GM19397 (cell line): ENCODE measurements around the gene PRKAG2.

ENCODE experiments used
- ATAC-seq: cut with Tn5 transposase; IDR thresholded peaks from one replicate; pipeline ENCODE4 v1.9.1; 2021; ENCODE audit warnings: mild to moderate bottlenecking, moderate library complexity; ENCODE audit not compliant: unreplicated experiment

PRKAG2 gene

GRCh38 chr7:151821226-151821625 is 55.7 kb downstream of the PRKAG2 start:
- no peak for ATAC-seq

- ATAC-seq, result no peak
Measured at GRCh38 chr7:151820491-151821105, 56.3 kb downstream of the PRKAG2 start.

- no peak for ATAC-seq
Measured at GRCh38 chr7:151819866-151820265, 57.0 kb downstream of the PRKAG2 start.

GRCh38 chr7:151818674-151819519 is 58.0 kb downstream of the PRKAG2 start:
- no peak for ATAC-seq

- no peak for ATAC-seq
Measured at GRCh38 chr7:151817981-151818673, 58.8 kb downstream of the PRKAG2 start.

GRCh38 chr7:151817315-151817690 is 59.6 kb downstream of the PRKAG2 start:
- ATAC-seq, result no peak

GRCh38 chr7:151816562-151817314 is 60.2 kb downstream of the PRKAG2 start:
- ATAC-seq, result no peak

GRCh38 chr7:151815419-151815818 is 61.5 kb downstream of the PRKAG2 start:
- no peak for ATAC-seq

GRCh38 chr7:151814400-151815009 is 62.4 kb downstream of the PRKAG2 start:
- ATAC-seq, result no peak

GRCh38 chr7:151813997-151814396 is 62.9 kb downstream of the PRKAG2 start:
- ATAC-seq, result no peak

- ATAC-seq, result no peak
Measured at GRCh38 chr7:151813445-151813844, 63.5 kb downstream of the PRKAG2 start.

GRCh38 chr7:151812967-151813366 is 63.9 kb downstream of the PRKAG2 start:
- no peak for ATAC-seq

- no peak for ATAC-seq
Measured at GRCh38 chr7:151810441-151811232, 66.3 kb downstream of the PRKAG2 start.

GRCh38 chr7:151809864-151810170 is 67.1 kb downstream of the PRKAG2 start:
- ATAC-seq, result no peak

GRCh38 chr7:151809146-151809863 is 67.6 kb downstream of the PRKAG2 start:
- no peak for ATAC-seq

- ATAC-seq, result no peak
Measured at GRCh38 chr7:151808400-151809145, 68.3 kb downstream of the PRKAG2 start.

- no peak for ATAC-seq
Measured at GRCh38 chr7:151807846-151808245, 69.1 kb downstream of the PRKAG2 start.

- ATAC-seq, result no peak
Measured at GRCh38 chr7:151806952-151807775, 69.8 kb downstream of the PRKAG2 start.
